Natural killer cell (primary cell): ENCODE results near the gene FAM3A. TPM values are rescaled to one million over a fixed set of nuclear protein-coding genes. Genes with fewer than 3 reads are reported as not detected.

Experiments
- ATAC-seq, 3 donors: fragments of 150-1000 bp in 2 of 3; fragments of 200-7000 bp in 1 of 3; cut with Tn5 transposase; 1 replicate in 1 of 3; 2 replicates in 2 of 3; pipeline ENCODE4 v1.10.0; 2021; ENCODE audit warnings: mild to moderate bottlenecking in 2 of 3, moderate library complexity in 2 of 3
- DNase-seq, 2 donors: peaks; one replicate each; pipeline versions ENCODE4 v3.0.0 to v3.0.0-alpha.2; 2013 to 2021; ENCODE audit warnings: mixed read lengths in 1 of 2
- H3K27ac ChIP-seq: one replicate; pipeline ENCODE4 v1.5.1; 2013; ENCODE audit warnings: mild to moderate bottlenecking, low read length
- H3K27me3 ChIP-seq: one replicate; pipeline ENCODE4 v1.6.1; 2013; ENCODE audit warnings: low read length; ENCODE audit not compliant: control insufficient read depth, insufficient read depth
- H3K36me3 ChIP-seq: one replicate; pipeline ENCODE4 v1.6.1; 2013; ENCODE audit warnings: low read length; ENCODE audit not compliant: control insufficient read depth, insufficient read depth
- H3K4me1 ChIP-seq: one replicate; pipeline ENCODE4 v1.6.1; 2013; ENCODE audit warnings: low read length; ENCODE audit not compliant: control insufficient read depth, insufficient read depth
- H3K4me3 ChIP-seq: one replicate; pipeline ENCODE4 v1.5.1; 2013; ENCODE audit warnings: low read length
- H3K9me3 ChIP-seq: one replicate; pipeline ENCODE4 v1.6.1; 2013; ENCODE audit warnings: low read length; ENCODE audit not compliant: control insufficient read depth, insufficient read depth
- H3K27ac Mint-ChIP-seq, 2 donors: one replicate each; pipeline ENCODE4 v1.8.0; 2022; ENCODE audit warnings: mild to moderate bottlenecking in 2 of 2, mixed read lengths in 2 of 2, moderate library complexity in 1 of 2
- H3K27me3 Mint-ChIP-seq, 2 donors: one replicate each; pipeline ENCODE4 v1.8.0; 2022; ENCODE audit warnings: low read depth in 2 of 2, mixed read lengths in 2 of 2
- H3K36me3 Mint-ChIP-seq: one replicate; pipeline ENCODE4 v1.8.0; 2022; ENCODE audit warnings: mixed read lengths
- H3K4me1 Mint-ChIP-seq, 2 donors: one replicate each; pipeline ENCODE4 v1.8.0; 2022; ENCODE audit warnings: mixed read lengths in 2 of 2
- H3K4me3 Mint-ChIP-seq: one replicate; pipeline ENCODE4 v1.8.0; 2022; ENCODE audit warnings: mild to moderate bottlenecking, moderate library complexity, mixed read lengths
- H3K9me3 Mint-ChIP-seq, 2 donors: one replicate each; pipeline ENCODE4 v1.8.0; 2022; ENCODE audit warnings: mixed read lengths in 2 of 2
- WGBS: methylation state at CpG from one replicate; pipeline ENCODE4 v1.1.7; 2013; ENCODE audit warnings: missing lambda C conversion rate; ENCODE audit not compliant: insufficient coverage; 5-methylcytosine and 5-hydroxymethylcytosine counted together
- intact Hi-C: fragments of 100-400 bp; cut with micrococcal nuclease; formaldehyde crosslinking; loops from one replicate; pipeline ENCODE4 v1.14.2; 2022
- total RNA-seq, 4 donors: library from RNA; stranded (reverse); fragments of 120-200 nt in 1 of 4; gene quantifications; one replicate each; pipeline versions ENCODE4 v1.2.3 to v1.2.4, GENCODE V29; 2013 to 2022
- TF ChIP-seq, protein P1 (sequence below): fragments of 200-600 bp; IDR thresholded peaks from one replicate; pipeline ENCODE4 v1.8.0; 2022; ENCODE audit warnings: antibody characterized with exemption

Gene FAM3A
- total RNA-seq, 3 donors from 2014 or later (not counting 1 experiment from before 2014, with no cell fraction given) = 31.1 to 38.0 (median 37.3) TPM

DNA sequence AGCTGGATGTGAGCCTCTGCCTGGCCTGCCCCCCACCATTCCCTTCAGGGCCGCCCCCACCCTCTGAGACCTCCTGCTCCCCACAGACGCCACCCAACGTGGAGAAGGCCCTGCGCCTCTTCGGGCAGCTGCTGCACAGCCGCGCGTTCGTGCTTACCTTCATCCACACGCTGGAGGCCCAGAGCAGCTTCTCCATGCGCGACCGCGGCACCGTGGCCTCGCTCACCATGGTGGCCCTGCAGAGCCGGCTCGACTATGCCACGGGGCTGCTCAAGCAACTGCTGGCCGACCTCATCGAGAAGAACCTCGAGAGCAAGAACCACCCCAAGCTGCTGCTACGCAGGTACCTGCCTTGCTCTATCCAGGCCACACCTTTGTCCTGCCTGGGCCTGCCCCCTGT, 47.8 kb downstream of the FAM3A start:
- H3K4me3 ChIP-seq = no peak overlapping the region
- no peaks in the 10 kb centered on the region for H3K9me3 ChIP-seq
- peaks cover 16% of the 10 kb centered on the region for H3K36me3 ChIP-seq
- ATAC-seq (no peak), DNase-seq (no peak)
- WGBS = 96% methylated on average over 23 of the region's 23 CpGs
- Mint-ChIP-seq H3K4me1 (no peaks in the 10 kb centered on the region), H3K9me3 (no peaks in the 10 kb centered on the region), H3K4me3 (no peak overlapping the region), H3K27me3 (no peaks in the 10 kb centered on the region), H3K27ac (no peak overlapping the region), H3K36me3 (no peaks in the 10 kb centered on the region)
- H3K4me1 ChIP-seq = no peaks in the 10 kb centered on the region
- TF ChIP-seq, protein P1, sequence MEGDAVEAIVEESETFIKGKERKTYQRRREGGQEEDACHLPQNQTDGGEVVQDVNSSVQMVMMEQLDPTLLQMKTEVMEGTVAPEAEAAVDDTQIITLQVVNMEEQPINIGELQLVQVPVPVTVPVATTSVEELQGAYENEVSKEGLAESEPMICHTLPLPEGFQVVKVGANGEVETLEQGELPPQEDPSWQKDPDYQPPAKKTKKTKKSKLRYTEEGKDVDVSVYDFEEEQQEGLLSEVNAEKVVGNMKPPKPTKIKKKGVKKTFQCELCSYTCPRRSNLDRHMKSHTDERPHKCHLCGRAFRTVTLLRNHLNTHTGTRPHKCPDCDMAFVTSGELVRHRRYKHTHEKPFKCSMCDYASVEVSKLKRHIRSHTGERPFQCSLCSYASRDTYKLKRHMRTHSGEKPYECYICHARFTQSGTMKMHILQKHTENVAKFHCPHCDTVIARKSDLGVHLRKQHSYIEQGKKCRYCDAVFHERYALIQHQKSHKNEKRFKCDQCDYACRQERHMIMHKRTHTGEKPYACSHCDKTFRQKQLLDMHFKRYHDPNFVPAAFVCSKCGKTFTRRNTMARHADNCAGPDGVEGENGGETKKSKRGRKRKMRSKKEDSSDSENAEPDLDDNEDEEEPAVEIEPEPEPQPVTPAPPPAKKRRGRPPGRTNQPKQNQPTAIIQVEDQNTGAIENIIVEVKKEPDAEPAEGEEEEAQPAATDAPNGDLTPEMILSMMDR = no peak
- H3K27ac ChIP-seq = no peak overlapping the region
- intact Hi-C loops = no loop called here
- H3K27me3 ChIP-seq = no peaks in the 10 kb centered on the region

DNA sequence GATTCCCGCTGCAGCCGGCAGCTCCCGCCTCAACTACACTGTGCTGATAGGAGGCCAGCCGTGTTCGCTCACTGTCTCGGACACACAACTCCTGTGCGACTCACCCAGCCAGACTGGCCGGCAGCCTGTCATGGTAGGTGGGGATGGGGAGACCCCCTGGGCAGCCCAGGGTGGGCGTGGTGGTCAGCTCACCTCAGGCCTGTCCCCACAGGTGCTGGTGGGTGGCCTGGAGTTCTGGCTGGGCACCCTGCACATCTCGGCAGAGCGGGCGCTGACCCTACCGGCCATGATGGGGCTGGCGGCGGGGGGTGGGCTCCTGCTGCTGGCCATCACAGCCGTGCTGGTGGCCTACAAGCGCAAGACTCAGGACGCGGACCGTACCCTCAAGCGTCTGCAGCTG, 48.5 kb downstream of the FAM3A start:
- TF ChIP-seq, protein P1 = no peak
- ATAC-seq = no peak
- WGBS = 97% methylated on average over 21 of the region's 21 CpGs

DNA sequence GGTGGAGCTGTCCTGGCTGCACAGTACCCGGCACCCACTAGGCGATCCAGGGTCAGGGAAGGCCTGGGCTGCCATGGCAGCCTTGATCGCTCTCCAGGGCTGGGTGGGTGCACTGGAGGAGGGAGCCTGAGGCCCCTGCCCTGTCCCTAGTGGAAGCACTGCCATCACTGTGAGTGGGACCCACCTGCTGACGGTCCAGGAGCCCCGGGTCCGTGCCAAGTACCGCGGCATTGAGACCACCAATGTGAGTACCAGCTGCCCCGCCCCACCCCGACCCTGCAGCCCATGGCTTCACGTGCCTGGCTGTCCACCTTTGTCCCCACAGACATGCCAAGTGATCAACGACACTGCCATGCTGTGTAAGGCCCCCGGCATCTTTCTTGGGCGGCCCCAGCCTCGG, 49.1 kb downstream of the FAM3A start:
- Mint-ChIP-seq H3K4me1 (peaks cover 0 to under 1% of the 10 kb centered on the region in 2 donors), H3K36me3 (no peaks in the 10 kb centered on the region), H3K27me3 (no peaks in the 10 kb centered on the region), H3K9me3 (no peaks in the 10 kb centered on the region), H3K4me3 (no peak overlapping the region), H3K27ac (no peak overlapping the region)
- no peak for ATAC-seq
- peaks cover 16% of the 10 kb centered on the region for H3K36me3 ChIP-seq
- TF ChIP-seq, protein P1 = no peak
- H3K4me1 ChIP-seq = no peaks in the 10 kb centered on the region
- DNase-seq = no peak
- H3K27me3 ChIP-seq = no peaks in the 10 kb centered on the region
- H3K27ac ChIP-seq = no peak overlapping the region
- 97% methylated on average over 15 of the region's 15 CpGs for WGBS
- intact Hi-C loops = no loop called here
- no peak overlapping the region for H3K4me3 ChIP-seq
- H3K9me3 ChIP-seq = no peaks in the 10 kb centered on the region

More for the DNA sequence above, 48.5 kb downstream of the FAM3A start:
- no peaks in the 10 kb centered on the region for H3K9me3 ChIP-seq
- no peaks in the 10 kb centered on the region for H3K4me1 ChIP-seq
- peaks cover 16% of the 10 kb centered on the region for H3K36me3 ChIP-seq
- H3K4me3 Mint-ChIP-seq = no peak overlapping the region
- H3K27me3 ChIP-seq = no peaks in the 10 kb centered on the region
- no peak for DNase-seq
- intact Hi-C loops = no loop called here
- no peaks in the 10 kb centered on the region for H3K4me1 Mint-ChIP-seq
- H3K27ac ChIP-seq = no peak overlapping the region
- no peaks in the 10 kb centered on the region for H3K27me3 Mint-ChIP-seq
- H3K27ac Mint-ChIP-seq = no peak overlapping the region
- H3K9me3 Mint-ChIP-seq = no peaks in the 10 kb centered on the region
- H3K4me3 ChIP-seq = no peak overlapping the region
- H3K36me3 Mint-ChIP-seq = no peaks in the 10 kb centered on the region

DNA sequence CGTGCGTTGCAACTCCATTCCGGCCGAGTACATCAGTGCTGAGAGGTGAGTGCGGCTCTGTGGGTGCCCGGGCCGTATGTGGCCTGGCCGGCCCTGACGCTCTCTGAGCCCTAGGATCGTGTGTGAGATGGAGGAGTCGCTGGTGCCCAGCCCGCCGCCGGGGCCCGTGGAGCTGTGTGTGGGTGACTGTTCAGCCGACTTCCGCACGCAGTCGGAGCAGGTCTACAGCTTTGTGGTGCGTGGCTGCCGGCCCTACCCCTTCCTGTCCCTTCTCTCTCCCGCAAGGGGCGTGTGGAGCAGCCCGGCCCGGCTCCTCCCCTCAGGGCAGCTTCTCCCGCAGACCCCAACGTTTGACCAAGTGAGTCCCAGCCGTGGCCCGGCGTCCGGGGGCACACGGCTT, 50.0 kb downstream of the FAM3A start:
- Mint-ChIP-seq H3K27me3 (no peaks in the 10 kb centered on the region), H3K36me3 (no peaks in the 10 kb centered on the region), H3K4me3 (no peak overlapping the region), H3K9me3 (no peaks in the 10 kb centered on the region), H3K27ac (no peak overlapping the region), H3K4me1 (peaks cover 0 to 4% of the 10 kb centered on the region in 2 donors)
- ATAC-seq = no peak
- TF ChIP-seq, protein P1 = no peak
- Histone ChIP-seq H3K4me1 (no peaks in the 10 kb centered on the region), H3K4me3 (no peak overlapping the region), H3K36me3 (peaks cover 14% of the 10 kb centered on the region), H3K27ac (no peak overlapping the region), H3K27me3 (no peaks in the 10 kb centered on the region), H3K9me3 (no peaks in the 10 kb centered on the region)
- DNase-seq = no peak
- intact Hi-C loops = no loop called here
- WGBS = 96% methylated on average over 30 of the region's 32 CpGs
